Glutamatergic neuron (in vitro differentiated cells): Measurements from ENCODE around the gene FIGN. TPM values are rescaled to one million over a fixed set of nuclear protein-coding genes. Genes with fewer than 3 reads are reported as not detected.

Experiments used
- DNase-seq: peaks from one replicate; pipeline ENCODE4 v3.0.0; 2022
- H3K27ac Mint-ChIP-seq: one replicate; pipeline ENCODE4 v1.8.0; 2020; ENCODE audit warnings: mild to moderate bottlenecking, mixed read lengths, inconsistent platforms; ENCODE audit not compliant: unreplicated experiment
- H3K27me3 Mint-ChIP-seq: one replicate; pipeline ENCODE4 v1.8.0; 2020; ENCODE audit warnings: mild to moderate bottlenecking, moderate library complexity, mixed read lengths, inconsistent platforms; ENCODE audit not compliant: unreplicated experiment
- H3K36me3 Mint-ChIP-seq: one replicate; pipeline ENCODE4 v1.8.0; 2020; ENCODE audit warnings: mild to moderate bottlenecking, mixed read lengths, inconsistent platforms; ENCODE audit not compliant: unreplicated experiment
- H3K4me1 Mint-ChIP-seq: one replicate; pipeline ENCODE4 v1.8.0; 2020; ENCODE audit warnings: mild to moderate bottlenecking, low read depth, mixed read lengths, inconsistent platforms; ENCODE audit not compliant: unreplicated experiment
- H3K4me3 Mint-ChIP-seq: one replicate; pipeline ENCODE4 v1.8.0; 2020; ENCODE audit warnings: mild to moderate bottlenecking, mixed read lengths, inconsistent platforms; ENCODE audit not compliant: unreplicated experiment
- H3K9me3 Mint-ChIP-seq: one replicate; pipeline ENCODE4 v1.8.0; 2020; ENCODE audit warnings: mild to moderate bottlenecking, moderate library complexity, mixed read lengths, inconsistent platforms; ENCODE audit not compliant: unreplicated experiment
- CTCF ChIP-seq: fragments of 200-600 bp; sonication (generic); IDR thresholded peaks from one replicate; pipeline ENCODE4 v1.5.0; 2021; ENCODE audit not compliant: partially characterized antibody, unreplicated experiment
- total RNA-seq: library from RNA; stranded (reverse); fragmentation: NEBNext Ultra II Directional; extraction: Animal tissue kit (Norgen Biotek cat#: 25700); gene quantifications from one replicate; pipeline ENCODE4 v1.2.1, GENCODE V29; 2021; ENCODE audit not compliant: unreplicated experiment

The FIGN gene
- total RNA-seq, 1 donor from 2014 or later: 12.4 TPM

- Mint-ChIP-seq H3K4me1 (peaks cover 11% of the 10 kb centered on the region), H3K27ac (no peak overlapping the region), H3K36me3 (no peaks in the 10 kb centered on the region), H3K9me3 (no peaks in the 10 kb centered on the region), H3K27me3 (no peaks in the 10 kb centered on the region), H3K4me3 (no peak overlapping the region)
- no peak for DNase-seq
- no peak for TF ChIP-seq CTCF
These were observed 79.1 kb downstream of the FIGN start for GRCh38 chr2:163656622-163657280.

DNA sequence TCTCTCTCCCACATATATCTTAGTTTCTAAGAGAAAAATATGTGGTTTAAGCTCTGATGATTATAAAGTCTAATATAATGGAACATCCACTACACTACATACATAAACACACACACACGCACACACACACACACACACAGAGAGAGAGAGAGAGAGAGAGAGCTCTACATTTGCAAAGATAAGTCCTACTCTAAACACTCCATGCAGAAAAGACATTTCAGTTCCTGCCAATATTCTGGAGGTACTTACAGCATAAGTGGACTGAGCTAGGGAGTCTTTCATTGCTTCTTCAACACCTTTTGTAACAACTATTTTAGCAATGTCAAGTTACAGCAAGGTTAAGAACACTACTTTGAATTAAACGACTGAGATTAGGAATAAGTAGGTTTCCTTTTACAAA lies 80.1 kb downstream of the FIGN start:
- TF ChIP-seq CTCF: no peak
- H3K4me1 Mint-ChIP-seq: peaks cover 11% of the 10 kb centered on the region

DNA sequence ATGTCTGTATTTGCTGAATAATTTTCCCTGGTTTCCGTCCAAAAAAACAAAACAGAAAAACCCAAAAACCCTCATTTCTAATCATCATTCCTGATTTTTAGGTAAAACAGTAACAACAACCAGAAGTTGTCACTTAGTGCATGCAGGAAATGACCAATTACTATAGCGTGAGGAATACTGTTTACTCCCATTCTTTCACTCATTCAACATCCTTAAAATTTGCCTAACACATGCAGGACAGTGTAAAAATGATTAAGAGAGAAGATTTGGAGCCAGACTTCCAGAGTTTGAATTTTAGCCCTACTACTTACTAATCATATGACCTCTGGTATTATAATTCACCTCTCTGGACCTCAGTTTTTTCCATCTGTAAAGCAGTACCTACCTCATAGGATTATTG lies 83.1 kb downstream of the FIGN start:
- H3K9me3 Mint-ChIP-seq: no peaks in the 10 kb centered on the region
- peaks cover 11% of the 10 kb centered on the region for H3K4me1 Mint-ChIP-seq
- no peak for TF ChIP-seq CTCF
- H3K36me3 Mint-ChIP-seq: no peaks in the 10 kb centered on the region
- H3K4me3 Mint-ChIP-seq: no peak overlapping the region
- no peaks in the 10 kb centered on the region for H3K27me3 Mint-ChIP-seq
- H3K27ac Mint-ChIP-seq: no peak overlapping the region
- no peak for DNase-seq

More for the DNA sequence above, 80.1 kb downstream of the FIGN start:
- Mint-ChIP-seq H3K27me3 (no peaks in the 10 kb centered on the region), H3K27ac (no peak overlapping the region), H3K36me3 (no peaks in the 10 kb centered on the region), H3K9me3 (no peaks in the 10 kb centered on the region), H3K4me3 (no peak overlapping the region)
- DNase-seq: no peak

DNA sequence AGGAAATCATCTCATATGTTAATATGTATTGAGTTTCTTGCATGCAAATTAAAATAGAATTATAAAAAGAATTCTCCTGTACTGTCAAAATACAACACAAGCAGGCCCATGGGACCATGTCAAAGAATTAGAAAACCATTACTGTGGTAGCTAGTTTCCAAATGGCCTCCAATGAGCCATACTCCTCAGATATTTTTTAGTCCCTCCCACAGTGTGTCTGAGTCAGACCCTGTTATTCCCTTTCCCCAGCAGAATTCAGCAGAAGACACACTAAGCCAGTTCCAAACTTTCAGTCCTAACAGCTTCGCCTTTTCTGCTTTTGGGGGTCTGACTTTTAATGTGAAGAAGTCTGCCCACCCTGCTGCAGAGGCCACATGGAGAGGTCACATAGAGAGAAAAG lies 86.7 kb downstream of the FIGN start:
- no peak overlapping the region for H3K4me3 Mint-ChIP-seq
- DNase-seq: no peak
- peaks cover 12% of the 10 kb centered on the region for H3K4me1 Mint-ChIP-seq
- peaks cover 1% of the 10 kb centered on the region for H3K9me3 Mint-ChIP-seq
- no peak overlapping the region for H3K27ac Mint-ChIP-seq
- H3K36me3 Mint-ChIP-seq: no peaks in the 10 kb centered on the region
- no peaks in the 10 kb centered on the region for H3K27me3 Mint-ChIP-seq
- no peak for TF ChIP-seq CTCF

GRCh38 chr2:163647300-163647699 lies 88.5 kb downstream of the FIGN start:
- Mint-ChIP-seq H3K27ac (no peak overlapping the region), H3K4me1 (peaks cover 12% of the 10 kb centered on the region), H3K4me3 (no peak overlapping the region), H3K36me3 (no peaks in the 10 kb centered on the region), H3K27me3 (no peaks in the 10 kb centered on the region), H3K9me3 (peaks cover 1% of the 10 kb centered on the region)
- DNase-seq: no peak
- TF ChIP-seq CTCF: no peak
